GM08714 (cell line): Measurements from ENCODE around the gene KARS1.

Experiments used
- H3K4me3 ChIP-seq: fragments of 200-500 bp; sonication (Bioruptor generic); 2 replicates; pipeline ENCODE4 v1.5.1; 2014; ENCODE audit warnings: mild to moderate bottlenecking, low read length, inconsistent platforms
- ZNF274 ChIP-seq: IDR thresholded peaks from 2 replicates; pipeline ENCODE4 v1.6.1; 2012; ENCODE audit warnings: mild to moderate bottlenecking, low read depth, low read length

Gene KARS1

DNA sequence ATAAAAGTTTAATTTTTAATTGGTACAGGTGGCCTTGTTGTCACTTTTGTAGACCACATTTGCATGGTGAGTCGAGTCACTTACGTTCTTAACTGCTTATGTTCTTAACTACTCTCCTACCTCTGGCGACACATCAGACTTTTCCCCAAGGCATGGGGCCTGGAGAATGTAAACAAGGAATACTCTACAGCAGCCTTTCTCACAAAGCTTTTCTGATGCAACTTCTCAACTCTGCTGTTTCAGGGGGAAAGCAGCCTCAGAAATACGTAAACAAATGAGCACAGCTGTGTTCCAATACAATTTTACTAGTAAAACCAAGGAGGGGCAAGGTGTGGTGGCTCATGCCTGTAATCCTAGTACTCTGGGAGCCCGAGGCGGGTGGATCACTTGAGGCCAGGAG is 6.9 kb downstream of the KARS1 start:
- no peak overlapping the region for H3K4me3 ChIP-seq
- TF ChIP-seq ZNF274: no peak

DNA sequence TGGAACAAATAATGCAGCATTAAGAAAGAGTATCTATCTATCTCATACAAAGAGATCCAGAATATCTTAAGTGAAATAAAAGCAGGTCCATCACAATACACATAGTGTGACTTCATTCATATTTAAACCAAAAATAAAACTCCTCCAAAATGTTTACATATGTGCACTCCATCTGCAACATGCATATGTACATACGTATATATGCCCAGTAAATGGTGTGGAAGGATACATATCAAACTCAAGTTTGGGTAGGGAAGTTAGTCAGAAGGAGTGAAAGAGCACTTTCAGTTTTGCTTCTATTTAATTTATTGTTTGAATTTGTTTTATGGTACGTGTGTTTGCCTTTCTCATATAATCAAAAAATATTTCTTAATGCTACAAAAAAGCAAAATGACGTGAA is 12.4 kb downstream of the KARS1 start:
- TF ChIP-seq ZNF274: no peak
- H3K4me3 ChIP-seq: no peak overlapping the region

DNA sequence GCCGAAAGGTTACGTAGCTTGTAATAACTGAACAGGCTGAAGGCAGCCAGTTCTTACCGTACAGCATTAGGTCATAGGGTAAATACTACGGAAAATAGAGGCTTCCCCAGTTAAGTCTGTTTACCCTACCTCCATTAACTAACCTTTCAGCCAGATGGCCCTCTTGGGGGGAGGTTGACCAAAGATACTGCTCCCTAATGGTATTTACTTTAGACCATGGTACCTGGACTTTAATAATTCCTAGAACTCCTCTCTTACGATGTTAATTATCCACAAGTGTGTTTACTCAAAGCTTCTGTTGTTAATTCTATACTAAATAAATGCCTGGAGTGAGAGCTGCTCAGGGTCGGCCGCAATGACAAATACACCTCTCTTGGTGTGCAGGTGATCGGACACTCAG is 14.6 kb downstream of the KARS1 start:
- H3K4me3 ChIP-seq: no peak overlapping the region
- no peak for TF ChIP-seq ZNF274

DNA sequence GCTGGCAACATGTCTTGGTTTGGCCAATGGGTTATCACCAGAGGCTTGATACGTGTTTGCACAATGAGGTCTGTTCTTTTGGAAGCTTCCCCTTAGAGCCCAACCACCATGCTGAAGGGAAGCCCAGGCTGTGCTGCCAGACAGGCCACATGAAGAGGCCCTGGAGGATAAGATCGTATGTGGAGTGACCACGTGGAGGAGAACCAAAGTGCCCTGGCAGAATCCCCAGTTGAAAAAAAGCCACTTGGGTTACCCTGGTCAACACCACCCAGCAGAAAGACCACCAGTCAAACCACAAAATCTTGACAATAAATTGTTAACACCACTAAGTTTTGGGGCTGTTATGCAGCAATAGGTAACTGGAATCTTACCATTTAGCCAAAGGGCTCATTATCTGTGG is 17.4 kb downstream of the KARS1 start:
- no peak overlapping the region for H3K4me3 ChIP-seq
- TF ChIP-seq ZNF274: no peak

DNA sequence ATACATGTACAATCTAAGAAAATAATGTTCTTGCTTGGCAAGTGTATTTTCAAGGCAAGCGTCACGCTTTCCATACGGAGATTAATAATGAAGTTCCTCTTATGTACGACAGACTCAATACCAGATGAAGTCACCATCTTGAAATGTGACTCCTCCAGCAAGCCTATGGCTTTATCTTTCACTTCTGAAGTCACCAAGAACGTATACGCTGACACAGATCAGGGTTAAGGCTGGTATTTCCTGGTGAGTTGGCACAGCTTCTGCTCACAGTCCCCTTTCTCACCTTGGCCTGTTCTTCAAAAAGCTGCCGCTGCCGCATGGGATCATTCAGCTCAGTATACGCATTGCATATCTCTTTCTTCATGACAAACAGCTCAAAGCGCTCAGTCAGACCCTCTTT is 18.3 kb downstream of the KARS1 start:
- no peak for TF ChIP-seq ZNF274

DNA sequence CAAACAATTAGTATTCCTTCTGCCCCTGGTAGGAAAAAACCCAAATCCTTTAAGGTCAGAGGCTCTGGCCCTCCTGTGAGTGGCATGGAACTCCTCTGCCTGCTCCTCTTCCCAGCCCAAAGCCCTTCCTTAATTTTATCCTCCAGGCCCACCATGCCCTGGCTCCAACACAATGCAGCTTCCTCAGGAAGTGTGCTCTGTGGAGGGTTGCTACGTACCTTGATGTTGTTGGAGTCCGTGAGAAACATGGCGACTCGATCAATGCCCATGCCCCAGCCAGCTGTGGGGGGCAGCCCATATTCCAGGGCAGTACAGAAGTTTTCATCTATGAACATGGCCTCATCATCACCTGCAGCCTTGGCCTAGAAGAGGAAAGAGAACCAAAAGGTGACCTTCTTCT is 19.1 kb downstream of the KARS1 start:
- H3K4me3 ChIP-seq: no peak overlapping the region
- no peak for TF ChIP-seq ZNF274

More for the DNA sequence above, 18.3 kb downstream of the KARS1 start:
- no peak overlapping the region for H3K4me3 ChIP-seq

DNA sequence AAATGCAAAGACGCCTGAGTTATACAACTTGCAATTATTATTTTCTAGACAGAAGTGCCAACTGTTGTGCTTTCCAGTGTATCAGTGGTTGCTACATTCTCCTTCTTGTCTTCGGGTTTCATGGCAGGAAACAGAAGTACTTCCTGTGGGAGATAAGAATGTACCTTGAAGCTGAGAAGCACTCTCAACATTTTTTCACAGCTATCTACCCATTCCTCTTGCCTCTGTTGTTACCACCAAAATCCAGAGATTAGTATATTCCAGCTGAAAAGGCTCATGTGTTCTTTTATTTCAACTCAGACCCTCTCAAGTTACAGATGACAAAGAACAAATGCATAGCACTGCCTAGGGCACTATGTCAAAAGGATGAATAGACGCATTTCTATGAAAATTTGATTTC is 19.6 kb downstream of the KARS1 start:
- TF ChIP-seq ZNF274: no peak
- no peak overlapping the region for H3K4me3 ChIP-seq

DNA sequence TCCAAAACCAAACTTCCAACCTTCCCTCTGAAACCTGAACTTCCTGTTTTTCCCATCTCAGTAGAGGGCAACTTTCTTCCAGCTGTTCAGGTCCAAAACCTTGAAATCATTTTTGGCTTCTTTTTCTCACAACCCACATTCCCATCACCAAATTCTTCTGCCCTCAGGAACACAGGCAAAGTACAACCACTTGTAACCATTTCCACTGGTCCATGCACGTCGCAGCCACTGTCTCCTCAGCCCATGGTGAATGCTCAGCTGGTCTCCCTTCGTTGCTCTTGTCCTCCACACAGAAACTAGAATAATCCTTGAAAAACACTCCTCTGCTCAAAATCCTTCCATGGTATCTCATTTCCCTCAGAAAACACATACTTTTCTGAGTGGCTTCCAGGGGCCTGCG is 20.7 kb downstream of the KARS1 start:
- no peak for TF ChIP-seq ZNF274
- no peak overlapping the region for H3K4me3 ChIP-seq

DNA sequence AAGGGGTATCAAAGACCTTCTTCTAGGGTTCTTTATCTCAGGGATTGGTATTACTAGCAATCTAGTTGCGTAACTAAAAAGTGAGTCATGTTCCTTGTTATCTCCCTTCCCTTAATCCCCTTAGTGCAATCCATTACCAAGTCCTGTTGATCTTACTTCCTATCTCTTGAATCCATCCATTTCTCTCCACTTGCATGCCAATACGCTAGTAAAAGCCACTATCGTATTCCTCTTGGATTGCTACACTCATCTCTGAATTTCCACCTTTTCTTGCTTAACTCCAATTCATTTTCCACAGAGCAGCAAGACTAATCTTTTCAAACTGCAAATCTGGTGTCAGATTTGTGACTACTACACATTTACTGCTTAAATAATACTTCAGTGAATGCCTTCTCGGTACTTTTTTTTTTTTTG is 22.5 kb downstream of the KARS1 start:
- no peak for TF ChIP-seq ZNF274
- H3K4me3 ChIP-seq: no peak overlapping the region

DNA sequence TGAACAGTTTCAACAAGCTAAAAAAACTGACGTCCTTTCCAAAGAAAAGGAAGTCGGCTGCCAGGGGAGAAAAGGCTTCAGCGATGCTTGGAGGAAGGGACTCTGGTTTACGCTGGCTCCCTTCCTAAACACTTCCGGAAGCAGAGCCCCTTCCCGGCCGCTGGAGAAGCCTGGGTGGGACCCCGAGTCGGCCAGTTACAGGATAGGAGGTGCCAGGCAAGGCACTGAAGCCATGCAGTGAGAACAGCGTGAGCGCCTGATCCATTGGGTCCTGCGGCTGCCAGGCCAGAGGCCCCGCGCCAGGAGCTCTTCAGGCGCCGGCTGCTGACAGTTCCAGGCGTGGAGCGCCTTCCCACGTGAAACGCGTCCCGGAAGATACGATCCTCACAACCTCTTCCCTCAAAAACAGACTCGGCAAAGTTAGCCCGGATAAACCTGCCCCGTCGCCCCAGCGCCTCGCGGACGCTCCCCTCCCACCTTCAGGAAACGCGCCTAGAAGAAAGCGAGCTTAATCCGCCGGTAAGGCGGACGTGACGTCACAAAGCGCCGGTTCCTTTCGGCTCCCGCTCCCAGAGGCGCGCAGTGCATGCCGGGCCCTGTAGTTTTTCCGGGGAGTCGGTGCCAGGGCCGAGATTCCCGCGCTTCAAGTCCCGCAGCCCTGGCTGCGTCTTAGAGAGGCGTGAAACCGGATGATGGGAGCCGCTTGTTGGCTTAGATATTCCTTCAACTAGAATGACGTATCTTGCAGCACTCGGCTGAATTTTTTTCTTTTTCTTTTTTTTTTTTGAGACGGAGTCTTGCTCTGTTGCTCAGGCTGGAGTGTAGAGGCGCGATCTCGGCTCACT is 24.5 kb downstream of the KARS1 start, which contains the start of gene ADAT1:
ADAT1 (minus strand) TSS at position 521 of the 845 bp plus-strand sequence. CDS start 2,482 bp downstream, outside the sequence.
- no peak for TF ChIP-seq ZNF274
- H3K4me3 ChIP-seq: peak within 1 kb of the TSS; percentile 89

DNA sequence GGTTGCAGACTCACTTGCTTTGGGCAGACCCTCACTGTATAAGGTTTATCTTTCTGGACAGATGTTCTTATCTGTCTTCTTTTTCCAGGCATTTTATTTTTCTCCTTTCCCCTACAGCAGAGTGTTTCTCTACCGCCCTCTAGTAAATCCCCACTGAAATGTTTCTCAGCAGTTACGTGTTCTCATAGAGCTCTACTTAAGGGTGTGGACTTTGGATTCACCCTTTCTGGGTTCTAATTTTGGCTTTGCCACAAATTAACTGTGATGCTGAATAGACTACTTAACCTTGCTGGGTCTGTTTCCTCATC is 26.3 kb downstream of the KARS1 start:
- TF ChIP-seq ZNF274: no peak
- no peak overlapping the region for H3K4me3 ChIP-seq

DNA sequence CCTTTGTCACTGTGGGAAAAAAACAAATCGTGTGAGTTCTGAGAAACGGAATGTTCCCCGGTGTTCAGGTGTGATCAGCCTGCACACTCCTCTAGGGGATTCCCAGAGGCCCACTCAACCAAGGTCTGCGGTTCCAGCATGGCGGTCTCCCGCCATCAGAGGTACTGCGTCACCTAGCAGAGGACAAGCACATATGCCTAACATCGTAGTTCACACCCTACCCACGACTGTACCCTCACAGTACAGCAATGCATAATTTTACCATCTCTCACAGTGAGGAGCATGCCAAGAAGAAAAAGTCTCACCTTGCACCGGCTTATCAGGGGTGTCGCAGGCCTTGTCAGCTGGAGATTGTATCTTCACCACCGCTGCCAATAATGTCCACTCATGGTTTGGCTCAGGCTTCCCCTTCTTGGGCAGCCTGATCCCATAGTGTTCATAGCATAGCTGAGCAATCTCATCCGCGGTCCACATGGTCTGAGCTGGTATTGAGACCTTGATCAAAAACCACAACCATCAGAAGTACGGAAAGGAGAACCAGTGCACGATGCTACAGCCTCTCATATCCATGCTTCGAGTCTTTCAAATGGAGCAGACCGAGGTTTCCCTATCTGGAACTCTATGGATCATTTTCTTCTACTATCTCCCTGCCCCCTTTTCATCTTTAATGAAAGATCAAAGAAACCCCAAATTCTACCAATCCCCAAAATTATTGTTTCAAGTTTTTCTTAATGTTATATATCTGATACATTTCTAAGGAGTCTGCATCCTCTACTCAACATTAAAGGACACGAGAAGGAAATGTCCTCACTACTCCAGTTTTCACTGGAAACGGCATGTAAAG is 26.9 kb downstream of the KARS1 start:
- H3K4me3 ChIP-seq: no peak overlapping the region
- TF ChIP-seq ZNF274: no peak

DNA sequence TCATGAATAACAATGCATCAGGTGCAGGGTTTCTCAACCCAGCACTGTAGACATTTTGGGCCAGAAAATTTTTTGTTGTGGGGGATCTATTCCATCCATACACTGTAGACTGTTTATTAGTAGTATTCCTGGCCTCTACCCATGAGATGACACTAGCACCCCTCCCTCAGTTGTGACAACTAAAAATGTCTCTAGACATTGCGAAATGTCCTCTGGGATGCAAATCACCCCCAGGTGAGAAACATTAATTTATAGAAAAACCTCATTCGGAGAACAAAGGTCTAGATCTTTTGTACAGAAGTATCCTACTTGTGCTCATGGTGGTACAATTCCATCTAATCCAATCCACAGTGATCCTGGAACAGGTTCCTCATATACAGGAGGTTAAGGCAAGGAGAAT is 28.7 kb downstream of the KARS1 start:
- no peak overlapping the region for H3K4me3 ChIP-seq
- no peak for TF ChIP-seq ZNF274

DNA sequence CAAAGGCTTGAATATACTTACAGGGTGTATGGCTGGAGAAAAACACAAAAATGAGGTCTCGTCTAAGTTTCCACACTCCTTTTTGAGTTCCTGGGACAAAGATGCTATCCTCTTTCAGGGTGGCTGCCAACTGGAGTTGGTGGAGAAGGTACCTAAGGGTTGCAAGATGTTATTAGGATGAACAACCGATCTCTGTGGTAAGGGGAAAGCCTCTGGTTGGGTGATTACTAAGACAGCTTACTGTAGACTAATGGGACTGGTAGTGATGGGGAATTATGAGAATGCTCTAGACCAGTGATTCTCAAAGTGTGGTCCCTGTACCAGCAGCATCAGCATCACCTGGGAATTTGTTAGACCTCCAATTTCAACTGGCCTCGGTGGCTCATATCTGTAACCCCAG is 30.3 kb downstream of the KARS1 start:
- TF ChIP-seq ZNF274: no peak

DNA sequence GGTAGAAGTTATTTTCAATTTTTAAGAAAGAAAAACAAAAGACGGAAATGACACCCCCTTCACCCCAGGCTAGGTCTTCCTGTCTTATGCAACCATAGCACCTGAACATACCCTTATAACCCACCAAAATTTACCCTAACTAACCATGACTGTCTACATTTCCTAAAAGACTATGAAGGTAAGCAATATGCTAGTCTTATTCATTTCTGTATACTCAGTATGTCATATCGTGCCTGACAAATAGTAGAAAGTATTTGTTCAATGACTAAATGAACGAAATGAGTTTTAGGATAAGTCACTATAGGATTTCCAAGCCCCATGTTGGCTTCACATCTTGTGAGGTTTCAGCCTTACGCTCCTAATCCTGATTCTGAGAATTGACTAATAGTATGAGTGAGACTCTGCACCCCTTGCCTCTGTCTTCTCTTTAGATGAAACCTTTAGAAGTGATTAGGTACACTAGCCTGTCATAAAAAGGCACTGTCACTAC is 30.9 kb downstream of the KARS1 start:
- no peak overlapping the region for H3K4me3 ChIP-seq
- no peak for TF ChIP-seq ZNF274

More for the DNA sequence above, 30.3 kb downstream of the KARS1 start:
- H3K4me3 ChIP-seq: no peak overlapping the region
